Hepatocyte (in vitro differentiated cells): ENCODE results near the gene RFTN1.

ENCODE experiments used
- EZH2 ChIP-seq: fragments of 200-600 bp; sonication (generic); IDR thresholded peaks from 2 replicates; pipeline ENCODE4 v1.6.1; 2016; ENCODE audit warnings: antibody characterized with exemption, mild to moderate bottlenecking, borderline replicate concordance
- TF ChIP-seq, protein P1 (sequence below): fragments of 200-600 bp; sonication (generic); IDR thresholded peaks from 2 replicates; pipeline ENCODE4 v1.5.1; 2016; ENCODE audit warnings: antibody characterized with exemption, mild to moderate bottlenecking; ENCODE audit not compliant: poor library complexity

DNA sequence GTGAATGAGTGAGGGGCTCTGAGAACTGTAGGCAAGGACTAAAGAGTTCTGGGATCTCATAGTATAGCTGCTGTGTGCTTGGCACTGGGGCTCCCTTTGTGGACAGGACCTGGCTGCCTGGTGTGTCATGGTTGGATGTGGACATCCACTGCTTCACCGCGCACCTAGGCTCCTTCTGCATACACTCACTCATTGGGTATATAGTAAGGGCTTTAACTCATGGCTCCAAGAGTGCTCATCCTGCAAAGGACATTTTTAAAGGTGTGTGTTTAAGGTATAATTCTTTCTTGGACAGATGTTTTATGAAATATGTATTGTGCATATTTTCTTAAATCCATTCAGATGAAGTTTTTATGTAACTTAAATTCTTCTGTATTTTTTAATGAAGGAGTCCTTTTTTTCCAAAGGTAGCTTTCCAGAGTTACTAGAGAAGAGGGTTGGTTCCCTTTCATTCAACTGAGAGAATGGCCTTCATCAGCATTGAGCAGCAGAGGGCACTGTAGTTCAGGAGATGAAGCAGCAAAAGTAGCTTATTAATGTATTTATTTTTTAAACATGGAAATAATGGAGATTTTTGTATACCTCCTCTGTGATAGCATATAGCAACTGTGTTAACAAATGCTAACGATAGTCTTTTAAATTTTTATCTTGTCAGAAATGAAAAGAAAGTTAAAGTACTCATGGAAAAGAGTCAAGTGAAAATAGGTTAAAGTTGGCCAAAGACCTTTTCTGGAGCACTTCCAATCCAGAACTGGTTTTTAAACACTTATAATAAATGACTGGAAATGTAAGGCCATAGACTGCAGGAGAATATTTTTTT, 223.3 kb downstream of the RFTN1 start:
- TF ChIP-seq, protein P1, sequence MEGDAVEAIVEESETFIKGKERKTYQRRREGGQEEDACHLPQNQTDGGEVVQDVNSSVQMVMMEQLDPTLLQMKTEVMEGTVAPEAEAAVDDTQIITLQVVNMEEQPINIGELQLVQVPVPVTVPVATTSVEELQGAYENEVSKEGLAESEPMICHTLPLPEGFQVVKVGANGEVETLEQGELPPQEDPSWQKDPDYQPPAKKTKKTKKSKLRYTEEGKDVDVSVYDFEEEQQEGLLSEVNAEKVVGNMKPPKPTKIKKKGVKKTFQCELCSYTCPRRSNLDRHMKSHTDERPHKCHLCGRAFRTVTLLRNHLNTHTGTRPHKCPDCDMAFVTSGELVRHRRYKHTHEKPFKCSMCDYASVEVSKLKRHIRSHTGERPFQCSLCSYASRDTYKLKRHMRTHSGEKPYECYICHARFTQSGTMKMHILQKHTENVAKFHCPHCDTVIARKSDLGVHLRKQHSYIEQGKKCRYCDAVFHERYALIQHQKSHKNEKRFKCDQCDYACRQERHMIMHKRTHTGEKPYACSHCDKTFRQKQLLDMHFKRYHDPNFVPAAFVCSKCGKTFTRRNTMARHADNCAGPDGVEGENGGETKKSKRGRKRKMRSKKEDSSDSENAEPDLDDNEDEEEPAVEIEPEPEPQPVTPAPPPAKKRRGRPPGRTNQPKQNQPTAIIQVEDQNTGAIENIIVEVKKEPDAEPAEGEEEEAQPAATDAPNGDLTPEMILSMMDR, result peak; percentile 96
- TF ChIP-seq EZH2, result no peak
